ENCODE data around the gene TP53BP1.
"Not testable (repeated sequence)": the region's sequence is repeated elsewhere in the genome, so short reads cannot be mapped to it uniquely, and the experiment has no call there.

The TP53BP1 gene

DNA sequence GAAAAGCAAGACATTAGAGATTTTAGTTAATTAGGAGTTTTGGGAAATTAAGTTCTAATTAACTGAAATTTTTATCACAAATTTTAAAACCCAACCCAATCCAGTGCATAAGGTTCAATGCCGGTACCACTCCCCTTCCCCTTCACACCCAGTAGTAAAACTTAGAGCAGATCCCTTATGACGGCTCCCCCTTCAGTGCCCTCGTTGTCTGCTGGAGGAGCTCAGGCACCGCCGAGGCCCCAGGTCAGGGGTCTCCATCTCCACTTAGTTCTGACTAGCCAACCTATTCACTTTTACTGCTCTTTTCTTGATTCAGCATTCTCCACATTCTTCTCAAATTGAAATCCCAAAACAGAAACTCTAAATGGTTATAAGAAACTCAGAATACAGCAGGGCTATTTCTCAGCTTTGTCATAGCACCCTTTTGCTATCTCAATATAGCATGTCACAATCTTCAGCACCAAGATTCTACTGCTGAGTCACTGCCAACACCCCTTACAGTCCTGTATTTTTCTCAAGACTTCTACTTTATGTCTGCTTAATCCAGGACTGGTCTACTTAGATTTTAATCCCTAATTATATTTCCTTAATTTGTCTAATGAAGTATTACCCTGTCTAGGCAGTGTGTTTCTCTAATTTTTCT lies 82.3 kb downstream of the TP53BP1 start:
- no peak for FAIRE-seq

DNA sequence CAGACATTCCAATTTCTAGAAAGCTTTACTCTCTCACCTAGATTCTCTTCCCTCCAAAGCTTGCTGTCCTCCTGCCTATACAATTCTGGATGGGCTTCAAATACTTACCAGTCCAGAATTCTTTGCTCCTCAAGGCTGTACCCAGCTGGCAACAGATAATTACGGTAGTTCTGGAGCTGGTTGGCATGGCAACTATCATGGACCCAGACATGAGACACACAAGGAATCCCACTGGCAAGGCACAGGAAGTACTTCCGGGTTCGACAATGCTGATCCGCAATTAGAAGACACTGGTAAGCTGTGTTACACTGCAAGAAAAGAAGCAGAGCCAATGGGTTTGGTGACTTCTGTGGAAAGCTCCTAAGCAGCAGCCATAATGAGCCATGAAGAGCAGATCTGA lies 84.2 kb downstream of the TP53BP1 start:
- no peak for FAIRE-seq

DNA sequence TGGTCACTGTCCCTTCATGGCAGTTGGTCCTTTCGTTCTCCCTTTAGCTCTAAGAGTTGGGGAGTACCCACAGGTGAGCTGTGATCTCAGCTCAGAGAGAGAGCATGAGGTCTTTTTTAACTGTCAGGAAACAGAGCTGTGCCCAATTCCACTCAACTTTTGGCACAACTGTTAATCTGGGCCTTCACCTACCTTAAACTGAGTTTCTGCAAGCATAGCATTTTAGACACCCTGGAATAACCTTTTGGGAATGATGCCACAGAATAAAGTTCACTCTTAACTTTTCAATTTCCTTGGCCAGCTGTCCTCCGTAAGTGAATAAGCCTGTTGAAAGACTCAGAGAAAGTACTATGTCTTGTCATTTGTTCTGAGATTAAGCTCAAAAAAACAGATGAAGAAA lies 86.1 kb downstream of the TP53BP1 start:
- FAIRE-seq, result no peak

DNA sequence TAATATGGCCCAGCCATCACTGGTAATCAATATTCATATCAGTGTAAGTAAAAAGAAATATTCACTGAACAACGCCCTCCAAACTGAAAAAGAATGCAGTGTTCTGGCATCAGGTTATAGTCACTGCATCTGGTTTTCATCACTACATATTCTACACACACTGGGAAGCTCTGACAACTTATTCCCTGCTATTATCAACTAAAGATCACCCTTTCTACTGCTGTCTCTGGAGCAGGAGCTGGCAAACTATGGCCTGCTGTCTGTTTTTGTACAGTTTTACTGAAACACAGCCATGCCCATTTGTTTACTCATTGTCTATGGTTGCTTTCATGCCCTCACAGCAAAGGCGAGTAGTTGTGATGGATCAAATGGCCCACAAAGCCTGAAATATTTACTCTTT lies 86.8 kb downstream of the TP53BP1 start:
- no peak for FAIRE-seq

DNA sequence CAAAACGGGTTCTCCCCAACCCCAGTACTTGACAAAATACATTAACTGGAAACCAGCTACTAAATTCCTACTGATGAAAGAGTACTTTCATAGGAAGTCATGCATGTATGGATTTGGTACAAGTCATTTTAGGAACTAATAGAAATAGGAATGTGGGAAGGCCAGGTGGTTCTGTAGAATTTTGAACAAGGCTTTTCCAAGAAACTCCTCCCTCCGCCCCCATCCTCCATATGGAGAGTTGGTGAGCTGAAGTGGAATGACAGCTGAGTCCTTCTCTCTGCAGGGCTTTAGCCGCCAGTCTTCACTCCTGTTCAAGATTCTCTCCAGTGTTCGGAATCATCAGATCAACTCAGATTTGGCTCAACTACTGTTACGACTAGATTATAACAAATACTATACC lies 88.8 kb downstream of the TP53BP1 start:
- FAIRE-seq, result no peak

DNA sequence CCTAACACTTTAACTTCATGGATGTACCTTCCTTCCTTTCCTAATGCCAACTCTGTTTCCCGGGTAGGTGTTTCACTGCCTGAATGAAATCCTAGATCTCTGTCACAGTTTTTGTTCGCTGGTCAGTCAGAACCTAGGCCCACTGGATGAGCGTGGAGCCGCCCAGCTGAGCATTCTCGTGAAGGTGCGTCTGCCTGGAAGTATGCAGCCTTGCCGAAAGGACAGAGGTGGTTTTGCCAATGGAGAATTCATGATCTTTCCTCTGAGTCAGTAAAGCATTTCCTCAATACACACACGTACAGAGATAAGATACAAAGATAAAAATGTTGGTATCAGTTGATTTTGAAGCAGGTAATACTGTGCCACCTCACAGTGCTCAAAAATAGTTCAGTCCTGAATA lies 89.3 kb downstream of the TP53BP1 start:
- no peak for FAIRE-seq

DNA sequence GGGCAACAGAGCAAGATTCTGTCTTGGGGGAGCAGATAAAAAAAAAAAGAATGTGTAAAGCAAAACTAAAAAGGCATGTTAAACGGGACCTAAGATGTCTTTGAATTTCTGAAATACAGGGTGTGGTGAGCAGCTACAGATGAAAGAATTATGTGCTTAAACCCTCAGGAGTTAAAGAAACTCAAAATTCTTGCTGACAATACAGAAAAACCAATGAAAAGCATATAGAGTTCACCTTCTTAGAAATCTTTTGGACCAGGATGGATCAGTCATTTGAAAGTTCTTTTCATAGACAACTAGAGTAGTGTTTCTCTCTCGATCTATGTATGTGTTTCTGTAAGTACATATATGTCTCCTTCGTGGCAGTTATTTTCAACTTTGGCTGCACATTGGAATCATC lies 90.7 kb downstream of the TP53BP1 start:
- FAIRE-seq, result no peak

DNA sequence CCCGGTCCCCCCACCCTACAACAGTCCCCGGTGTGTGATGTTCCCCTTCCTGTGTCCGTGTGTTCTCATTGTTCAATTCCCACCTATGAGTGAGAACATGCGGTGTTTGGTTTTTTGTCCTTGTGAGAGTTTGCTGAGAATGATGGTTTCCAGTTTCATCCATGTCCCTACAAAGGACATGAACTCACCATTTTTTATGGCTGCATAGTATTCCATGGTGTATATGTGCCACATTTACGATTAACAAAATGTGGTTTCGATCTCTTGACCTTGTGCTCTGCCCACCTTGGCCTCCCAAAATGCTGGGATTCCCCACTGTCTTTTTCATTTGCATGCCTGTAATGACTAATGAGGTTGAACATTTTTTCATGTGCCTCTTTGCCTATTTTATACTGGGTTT lies 99.4 kb downstream of the TP53BP1 start:
- FAIRE-seq, result not testable (repeated sequence)

DNA sequence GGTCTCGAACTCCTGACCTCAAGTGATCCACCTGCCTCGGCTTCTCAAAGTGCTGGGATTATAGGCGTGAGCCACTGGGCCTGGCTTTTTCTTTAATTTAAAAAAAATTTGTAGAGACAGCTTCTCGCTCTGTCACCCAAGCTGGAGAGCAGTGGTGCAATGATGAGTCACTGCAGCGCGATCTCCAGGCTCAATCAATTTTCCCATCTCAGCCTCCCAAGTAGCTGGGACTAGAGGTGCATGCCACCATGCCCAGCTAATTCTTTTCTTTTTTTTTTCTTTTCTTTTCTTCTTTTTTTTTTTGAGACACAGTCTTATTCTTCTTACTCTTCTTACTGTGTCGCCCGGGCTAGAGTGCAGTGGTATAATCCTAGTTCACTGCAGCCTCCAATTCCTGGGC lies 102.2 kb downstream of the TP53BP1 start:
- FAIRE-seq, result no peak

DNA sequence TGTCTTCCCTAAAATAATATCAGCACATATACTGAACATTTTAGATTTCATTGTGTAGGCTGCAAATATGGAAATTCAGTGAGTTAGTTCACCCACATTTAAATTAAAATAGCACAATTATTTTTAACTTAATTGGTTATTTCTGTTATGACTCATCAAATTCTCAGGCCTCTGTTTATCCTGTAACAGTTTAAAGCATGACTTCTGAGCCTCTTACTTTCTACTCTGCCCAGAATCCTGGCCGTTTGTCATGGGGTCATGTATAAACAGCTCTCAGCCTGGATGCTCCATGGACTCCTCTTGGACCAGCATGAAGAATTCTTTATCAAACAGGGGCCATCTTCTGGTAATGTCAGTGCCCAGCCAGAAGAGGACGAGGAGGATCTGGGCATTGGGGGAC lies 109.9 kb downstream of the TP53BP1 start:
- no peak for FAIRE-seq

DNA sequence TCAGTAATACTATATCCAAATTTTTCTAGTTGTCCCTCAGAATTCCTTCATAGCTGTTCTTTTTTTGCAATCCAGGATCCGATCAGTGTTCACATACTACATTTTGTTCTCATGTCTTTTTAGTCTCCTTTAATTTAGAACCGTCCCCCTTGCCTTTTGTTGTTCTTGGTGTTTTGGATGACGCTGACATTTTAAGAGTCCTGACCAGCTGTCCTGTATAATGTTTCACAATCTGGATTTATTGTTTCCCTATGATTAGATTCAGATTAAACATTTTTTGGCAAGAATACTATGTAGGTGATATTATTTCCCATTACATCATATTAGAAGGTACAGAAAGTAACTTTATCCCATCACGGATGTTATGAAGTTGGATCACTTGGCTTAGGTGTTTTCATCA lies 110.6 kb downstream of the TP53BP1 start:
- FAIRE-seq, result no peak

DNA sequence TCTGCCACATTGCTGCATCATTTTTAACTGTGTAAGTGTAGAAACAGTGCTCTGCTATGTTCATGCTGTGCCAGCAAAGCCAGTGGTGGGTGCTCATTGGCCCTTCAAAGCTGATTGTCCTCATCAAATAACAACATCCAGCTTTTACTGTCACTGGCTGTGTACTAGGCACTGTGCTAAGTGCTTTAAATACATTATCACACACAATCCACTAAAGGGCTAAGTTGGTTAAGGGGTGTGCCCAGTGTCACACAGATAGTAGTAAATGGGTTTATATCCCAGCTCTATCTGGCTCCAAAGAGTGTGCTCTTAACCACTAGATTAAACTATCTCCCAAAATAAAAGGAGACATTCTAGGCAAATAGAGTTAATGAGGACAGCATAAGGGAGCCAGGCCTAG lies 114.4 kb downstream of the TP53BP1 start:
- no peak for FAIRE-seq

DNA sequence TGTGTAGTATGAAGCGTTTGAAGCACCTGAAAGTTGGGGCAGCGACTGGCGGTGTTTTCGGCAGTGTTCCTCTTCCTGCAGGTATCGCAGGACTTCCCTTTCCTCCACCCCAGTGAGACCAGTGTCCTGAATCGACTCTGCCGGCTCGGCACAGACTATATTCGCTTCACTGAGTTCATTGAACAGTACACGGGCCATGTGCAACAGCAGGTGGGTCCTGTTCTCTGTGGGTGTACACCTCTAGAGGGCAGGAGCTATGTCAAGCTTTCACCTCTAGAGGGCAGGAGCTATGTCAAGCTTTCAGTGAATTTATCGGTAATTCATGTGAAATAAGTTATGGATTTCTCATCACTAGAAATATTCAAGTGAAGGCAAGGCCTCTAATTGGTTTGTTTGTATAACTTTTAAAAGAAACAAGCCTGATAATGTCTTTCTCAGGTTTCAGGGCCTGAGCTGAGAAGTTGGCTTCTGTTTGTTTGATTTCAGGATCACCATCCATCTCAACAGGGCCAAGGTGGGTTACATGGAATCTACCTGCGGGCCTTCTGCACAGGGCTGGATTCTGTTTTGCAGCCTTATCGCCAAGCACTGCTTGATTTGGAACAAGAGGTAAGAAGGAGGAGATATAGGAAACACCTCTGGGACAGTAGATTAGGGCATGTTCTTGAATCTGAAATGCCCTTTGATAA lies 116.8 kb downstream of the TP53BP1 start:
- no peak for FAIRE-seq

DNA sequence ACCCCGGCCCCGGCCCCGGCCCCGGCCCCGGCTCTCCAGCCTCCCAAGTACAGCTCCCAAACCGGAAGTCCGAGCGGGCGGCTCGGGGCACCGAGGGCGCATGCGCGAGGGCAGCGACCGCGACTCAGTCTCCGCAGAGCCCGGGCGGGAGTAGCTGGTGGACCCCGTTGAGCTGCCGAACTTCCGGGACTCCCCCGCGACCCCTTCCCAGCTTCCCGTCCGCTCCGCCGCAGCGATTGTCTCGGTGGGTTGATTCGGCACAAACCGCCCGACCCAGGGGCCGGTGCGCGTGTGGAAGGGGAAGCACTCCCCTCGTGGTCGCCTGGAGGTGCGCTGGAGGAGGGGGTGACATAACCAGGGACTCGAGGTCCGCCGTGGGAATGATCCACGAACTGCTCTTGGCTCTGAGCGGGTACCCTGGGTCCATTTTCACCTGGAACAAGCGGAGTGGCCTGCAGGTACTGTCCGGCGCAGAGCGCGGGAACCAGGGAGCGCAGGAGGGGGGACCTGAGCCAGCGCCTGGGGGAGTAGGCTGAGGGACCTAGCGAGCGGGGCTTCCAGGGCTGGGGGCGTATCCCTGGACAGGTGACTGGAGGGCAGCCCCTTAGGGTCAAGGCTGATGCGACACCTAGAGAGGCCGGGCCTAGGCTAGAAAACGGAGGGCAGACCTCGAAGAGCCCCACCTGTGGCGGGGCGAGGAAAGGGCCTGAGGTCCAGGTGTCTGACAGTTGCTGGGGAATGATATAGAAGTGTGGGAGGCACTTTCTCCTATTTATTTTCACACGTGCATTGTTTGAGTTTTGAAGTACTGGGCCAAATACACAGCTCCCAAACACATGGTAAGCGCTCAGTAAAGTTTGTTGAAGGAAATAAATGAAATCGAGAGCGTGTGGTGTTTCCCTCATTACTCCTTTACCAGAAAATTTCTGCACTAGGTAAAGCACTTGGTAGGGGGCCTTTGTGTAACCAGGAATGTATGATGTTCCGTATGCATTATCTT lies 121.7 kb downstream of the TP53BP1 start, which contains the start of the genes TUBGCP4 and ZSCAN29:
TSS of gene TUBGCP4 (plus strand) at position 127 of the 1,000 bp plus-strand sequence. CDS start at position 381, 254 bp downstream.
TSS of gene ZSCAN29 (minus strand) at position 69 of the 1,000 bp plus-strand sequence. CDS start 1,130 bp downstream, outside the sequence.
- FAIRE-seq, result no peak

DNA sequence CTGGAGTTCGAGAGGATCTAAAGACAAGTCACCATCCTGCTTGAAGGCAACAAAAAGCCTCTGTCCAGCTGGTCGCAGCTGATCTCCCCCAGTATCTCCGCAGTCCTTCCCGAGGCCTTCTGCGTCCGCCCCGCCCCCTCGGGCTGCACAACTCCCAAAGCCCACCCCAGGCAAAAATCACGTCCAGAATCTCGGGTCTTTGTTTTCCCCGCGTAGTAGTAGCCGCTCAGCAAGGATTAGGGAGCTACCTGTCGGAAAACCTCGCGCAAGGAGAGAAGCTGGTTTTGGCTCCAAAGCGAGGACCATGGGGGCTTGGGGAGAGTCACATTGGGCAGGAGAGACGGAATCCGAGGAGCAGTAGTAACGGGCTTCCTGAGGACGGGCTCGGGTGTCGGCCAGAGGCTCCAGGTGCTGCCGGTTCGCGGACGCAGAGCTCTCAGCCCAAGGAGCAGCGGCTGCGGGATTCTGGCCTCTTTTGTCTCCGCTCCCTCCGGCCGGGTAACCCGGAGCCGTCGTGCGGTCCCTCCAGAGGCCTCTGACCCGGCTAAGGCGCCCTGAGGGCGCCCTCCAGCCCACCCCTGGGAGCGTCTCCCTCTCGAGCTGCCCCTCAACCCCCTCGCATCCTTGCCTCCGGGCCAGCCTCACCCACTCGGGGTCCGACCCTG lies 122.5 kb downstream of the TP53BP1 start:
- no peak for FAIRE-seq

DNA sequence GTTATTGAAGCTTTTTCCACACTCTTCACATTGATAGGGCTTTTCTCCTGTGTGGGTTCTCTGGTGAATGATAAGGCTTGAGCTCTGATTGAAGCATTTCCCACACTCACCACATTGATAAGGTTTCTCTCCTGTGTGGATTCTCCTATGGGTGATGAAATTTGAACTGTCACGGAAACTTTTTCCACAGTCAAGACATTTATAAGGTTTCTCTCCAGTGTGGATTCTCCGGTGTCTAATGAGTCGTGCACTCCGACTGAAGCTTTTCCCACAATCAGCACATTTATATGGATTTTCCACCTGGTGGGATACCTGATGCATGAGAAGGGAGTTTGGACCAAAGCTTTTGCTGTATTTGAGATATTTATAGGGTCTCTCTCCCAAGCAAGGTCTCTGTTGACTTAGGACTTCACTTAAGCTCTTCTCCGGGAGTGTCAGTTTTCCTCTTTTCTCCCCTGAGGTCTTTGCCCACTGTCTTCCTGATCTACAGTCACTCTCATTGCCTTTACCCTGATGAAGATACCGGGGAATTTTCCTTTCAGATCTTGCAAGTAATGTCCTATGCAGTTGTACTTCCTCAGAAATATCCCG lies 131.5 kb downstream of the TP53BP1 start:
- no peak for FAIRE-seq

DNA sequence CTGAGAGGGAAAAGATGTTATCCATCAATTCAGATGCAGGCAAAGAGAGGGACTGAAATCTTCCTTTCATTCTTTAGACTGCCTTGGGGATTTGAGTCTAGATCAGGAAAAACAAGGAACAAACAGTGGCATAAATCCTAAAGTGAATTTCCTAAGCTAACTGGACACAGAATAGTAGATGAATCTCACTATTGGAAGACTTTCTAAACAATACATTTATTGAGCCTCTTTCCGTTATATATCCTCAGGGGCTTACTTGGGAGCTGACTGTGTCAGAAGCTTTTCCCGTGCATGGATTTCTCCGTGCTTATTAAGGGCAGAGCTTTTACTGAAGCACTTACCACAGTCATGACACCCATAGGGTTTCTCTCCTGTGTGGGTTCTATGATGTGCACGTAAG lies 132.1 kb downstream of the TP53BP1 start:
- FAIRE-seq, result no peak
